GM23338 (cell line): ENCODE measurements around the gene SCN1B. TPM values are rescaled to one million over a fixed set of nuclear protein-coding genes. Genes with fewer than 3 reads are reported as not detected.

ENCODE experiments used
- ATAC-seq: fragments of 200-7000 bp; cut with Tn5 transposase; 3 replicates; pipeline ENCODE4 v1.9.1; 2020
- DNase-seq: peaks from one replicate; pipeline ENCODE4 v3.0.0-alpha.2; 2015; ENCODE audit warnings: low spot score
- H2AFZ ChIP-seq: fragments of 200-600 bp; sonication (generic); 2 replicates; pipeline ENCODE4 v1.8.0; 2016; ENCODE audit warnings: antibody characterized with exemption, mild to moderate bottlenecking, moderate library complexity
- H3F3A ChIP-seq: fragments of 200-600 bp; sonication (generic); replicated peaks from 2 replicates; pipeline ENCODE4 v1.8.0; 2017; ENCODE audit warnings: antibody characterized with exemption, mixed run types, low read depth
- H3K27ac ChIP-seq: fragments of 200-600 bp; sonication (generic); 2 replicates; pipeline ENCODE4 v1.6.1; 2016; ENCODE audit warnings: low read depth
- H3K27me3 ChIP-seq: fragments of 200-600 bp; sonication (generic); 2 replicates; pipeline ENCODE4 v1.8.0; 2016; ENCODE audit warnings: mild to moderate bottlenecking, mixed run types, moderate library complexity; ENCODE audit not compliant: insufficient read depth
- H3K36me3 ChIP-seq: fragments of 200-600 bp; sonication (generic); 2 replicates; pipeline ENCODE4 v1.8.0; 2016; ENCODE audit warnings: mild to moderate bottlenecking; ENCODE audit not compliant: insufficient read depth
- H3K4me1 ChIP-seq: fragments of 200-600 bp; sonication (generic); 2 replicates; pipeline ENCODE4 v1.8.0; 2016; ENCODE audit warnings: mild to moderate bottlenecking, moderate library complexity; ENCODE audit not compliant: insufficient read depth
- H3K4me2 ChIP-seq: fragments of 200-600 bp; sonication (generic); 2 replicates; pipeline ENCODE4 v1.7.1; 2017; ENCODE audit warnings: mixed run types
- H3K4me3 ChIP-seq: fragments of 200-600 bp; sonication (generic); 2 replicates; pipeline ENCODE4 v1.6.1; 2016; ENCODE audit warnings: mixed run types
- H3K79me2 ChIP-seq: fragments of 200-600 bp; sonication (generic); replicated peaks from 2 replicates; pipeline ENCODE4 v1.8.0; 2017; ENCODE audit warnings: mild to moderate bottlenecking; ENCODE audit not compliant: insufficient read depth
- H3K9me2 ChIP-seq: fragments of 200-600 bp; sonication (generic); 2 replicates; pipeline ENCODE4 v1.8.0; 2017; ENCODE audit not compliant: insufficient read depth
- H4K20me1 ChIP-seq: fragments of 200-600 bp; sonication (generic); replicated peaks from 2 replicates; pipeline ENCODE4 v1.8.0; 2017; ENCODE audit warnings: mild to moderate bottlenecking; ENCODE audit not compliant: insufficient read depth
- H3K27ac Mint-ChIP-seq: 2 replicates; pipeline ENCODE4 v1.8.0; 2020; ENCODE audit warnings: inconsistent platforms, mild to moderate bottlenecking, moderate library complexity, mixed read lengths
- H3K27me3 Mint-ChIP-seq: 3 replicates; pipeline ENCODE4 v1.8.0; 2022; ENCODE audit warnings: low read depth, mild to moderate bottlenecking, moderate library complexity, mixed read lengths, inconsistent platforms; ENCODE audit not compliant: insufficient read depth, poor library complexity
- H3K36me3 Mint-ChIP-seq: 3 replicates; pipeline ENCODE4 v1.8.0; 2021; ENCODE audit warnings: low read depth, mild to moderate bottlenecking, inconsistent platforms, moderate library complexity, mixed read lengths
- H3K4me1 Mint-ChIP-seq: 3 replicates; pipeline ENCODE4 v1.8.0; 2020; ENCODE audit warnings: mild to moderate bottlenecking, inconsistent platforms, mixed read lengths
- H3K4me3 Mint-ChIP-seq: 3 replicates; pipeline ENCODE4 v1.8.0; 2021; ENCODE audit warnings: moderate library complexity, mild to moderate bottlenecking, inconsistent platforms, mixed read lengths
- H3K9me3 Mint-ChIP-seq: 3 replicates; pipeline ENCODE4 v1.8.0; 2020; ENCODE audit warnings: moderate library complexity, mild to moderate bottlenecking, inconsistent platforms, mixed read lengths
- CREB1 ChIP-seq: fragments of 250-450 bp; sonication (Bioruptor Pico); IDR thresholded peaks from 2 replicates; pipeline ENCODE4 v1.5.0; 2020; ENCODE audit warnings: low read depth, mild to moderate bottlenecking, moderate library complexity
- CTCF ChIP-seq, 2 experiments: fragments of 200-600 bp in 1 of 2; sonication (generic) in 1 of 2; conservative IDR thresholded peaks; 2 replicates each; pipeline versions ENCODE4 v1.5.1 to v1.6.1; 2016 to 2017; ENCODE audit warnings: antibody characterized with exemption in 2 of 2, low read depth in 2 of 2, mild to moderate bottlenecking in 2 of 2, moderate library complexity in 1 of 2
- ETS1 ChIP-seq: IDR thresholded peaks from 2 replicates; pipeline ENCODE4 v1.6.1; 2016; ENCODE audit warnings: antibody characterized with exemption
- EZH2 ChIP-seq: fragments of 200-600 bp; sonication (generic); IDR thresholded peaks from one replicate; pipeline ENCODE4 v1.8.0; 2017; ENCODE audit warnings: antibody characterized with exemption, mild to moderate bottlenecking, low read depth; ENCODE audit not compliant: unreplicated experiment
- EZH2phosphoT487 ChIP-seq: fragments of 200-600 bp; sonication (generic); IDR thresholded peaks from one replicate; pipeline ENCODE4 v1.8.1; 2018; ENCODE audit warnings: antibody characterized with exemption; ENCODE audit not compliant: unreplicated experiment
- NANOG ChIP-seq: IDR thresholded peaks from 2 replicates; pipeline ENCODE4 v1.6.1; 2016; ENCODE audit warnings: antibody characterized with exemption, borderline replicate concordance
- POLR2AphosphoS5 ChIP-seq: IDR thresholded peaks from 2 replicates; pipeline ENCODE4 v1.6.1; 2016; ENCODE audit warnings: antibody characterized with exemption, low read depth
- STAT1 ChIP-seq: IDR thresholded peaks from one replicate; pipeline ENCODE4 v1.6.1; 2016; ENCODE audit warnings: antibody characterized with exemption; ENCODE audit not compliant: unreplicated experiment
- ZNF114 ChIP-seq: fragments of 250-450 bp; sonication (Bioruptor Pico); IDR thresholded peaks from 2 replicates; pipeline ENCODE4 v1.5.0; 2020; ENCODE audit warnings: mild to moderate bottlenecking, moderate library complexity
- ZNF331 ChIP-seq: fragments of 250-450 bp; sonication (Bioruptor Pico); IDR thresholded peaks from 2 replicates; pipeline ENCODE4 v1.5.0; 2020; ENCODE audit warnings: low read depth, mild to moderate bottlenecking, moderate library complexity
- ZNF462 ChIP-seq: fragments of 250-450 bp; sonication (Bioruptor Pico); IDR thresholded peaks from 2 replicates; pipeline ENCODE4 v1.5.0; 2020; ENCODE audit warnings: mild to moderate bottlenecking, moderate library complexity
- polyA plus RNA-seq: library from polyadenylated mRNA; unstranded; fragments of >200 nt; fragmentation: Nextera tagmentation; extraction: Ambion mirVana; gene quantifications from 2 replicates; pipeline ENCODE4 v1.2.1, GENCODE V29; 2016
- total RNA-seq: library from RNA; depleted of rRNA; stranded (reverse); fragments of >200 nt; shearing (Covaris generic); gene quantifications from 2 replicates; pipeline ENCODE4 v1.2.3, GENCODE V29; 2014

SCN1B gene
- total and polyA plus RNA-seq, 2 experiments from 2014 or later, result 1.7 to 4.8 TPM

- Histone ChIP-seq H3K79me2 (no peaks in the 10 kb centered on the region), H3K27me3 (no peaks in the 10 kb centered on the region), H4K20me1 (peaks cover 21% of the 10 kb centered on the region), H3K9me2 (no peaks in the 10 kb centered on the region), H3K4me2 (no peak overlapping the region), H3K4me3 (no peak overlapping the region), H2AFZ (no peak overlapping the region), H3K27ac (no peak overlapping the region), H3K4me1 (no peaks in the 10 kb centered on the region), H3F3A (peaks cover 23% of the 10 kb centered on the region), H3K36me3 (peaks cover 66% of the 10 kb centered on the region)
- ATAC-seq (no peak), DNase-seq (no peak)
- Mint-ChIP-seq H3K27ac (no peak overlapping the region), H3K4me1 (peaks cover 4% of the 10 kb centered on the region; the same call in 1 of the 3 replicates), H3K9me3 (no peaks in the 10 kb centered on the region), H3K27me3 (peaks cover 24% of the 10 kb centered on the region), H3K4me3 (no peak overlapping the region), H3K36me3 (peaks cover 94% of the 10 kb centered on the region)
- TF ChIP-seq ETS1 (no peak), POLR2AphosphoS5 (no peak)
Measured at GRCh38 chr19:35015270-35015953, 14.9 kb upstream of the SCN1B start.

- H3K27me3 ChIP-seq, result no peaks in the 10 kb centered on the region
- no peak overlapping the region for H3K4me2 ChIP-seq
- Mint-ChIP-seq H3K27ac (no peak overlapping the region), H3K9me3 (no peaks in the 10 kb centered on the region; the same call in 2 of the 3 replicates), H3K4me3 (no peak overlapping the region), H3K27me3 (peaks cover 24% of the 10 kb centered on the region), H3K4me1 (peaks cover 4% of the 10 kb centered on the region; the same call in 1 of the 3 replicates), H3K36me3 (peaks cover 94% of the 10 kb centered on the region)
- peaks cover 21% of the 10 kb centered on the region for H4K20me1 ChIP-seq
- no peak overlapping the region for H2AFZ ChIP-seq
- ATAC-seq, result no peak
- no peak overlapping the region for H3K4me3 ChIP-seq
- H3K4me1 ChIP-seq, result no peaks in the 10 kb centered on the region
- H3K36me3 ChIP-seq, result peaks cover 69% of the 10 kb centered on the region
- H3K79me2 ChIP-seq, result no peaks in the 10 kb centered on the region
- DNase-seq, result no peak
- no peak overlapping the region for H3K27ac ChIP-seq
- peaks cover 19% of the 10 kb centered on the region for H3F3A ChIP-seq
- no peaks in the 10 kb centered on the region for H3K9me2 ChIP-seq
- TF ChIP-seq CTCF (conservative IDR thresholded peaks at IDR 0.05; ENCODE audit: low read depth in 2 of 2) (no peak), ETS1 (no peak), ZNF114 (CRISPR knock-in tag) (no peak), ZNF462 (no peak), NANOG (no peak), ZNF331 (CRISPR knock-in tag) (no peak), CREB1 (CRISPR knock-in tag) (no peak), STAT1 (no peak), EZH2phosphoT487 (no peak), EZH2 (no peak), POLR2AphosphoS5 (no peak)
Measured at GRCh38 chr19:35015954-35016351, 14.3 kb upstream of the SCN1B start.
